CD14-positive monocyte (primary cell): ENCODE data around the gene MIPEP. TPM values are rescaled to one million over a fixed set of nuclear protein-coding genes. Genes with fewer than 3 reads are reported as not detected.

ENCODE experiments used
- DNase-seq, 3 donors: peaks; one replicate each; pipeline ENCODE4 v3.0.0-alpha.2; 2011 to 2022
- H2AFZ ChIP-seq: 2 replicates; pipeline ENCODE4 v1.6.0; 2012; ENCODE audit warnings: mild to moderate bottlenecking, low read depth, low read length, inconsistent platforms; ENCODE audit not compliant: insufficient read depth, poor library complexity, severe bottlenecking
- H3K27ac ChIP-seq, 2 donors: 1 replicate in 1 of 2; 2 replicates in 1 of 2; pipeline ENCODE4 v1.5.1; 2012 to 2013; ENCODE audit warnings: low read length in 2 of 2, control low read depth in 1 of 2, inconsistent platforms in 1 of 2, low read depth in 1 of 2, mild to moderate bottlenecking in 1 of 2
- H3K27me3 ChIP-seq, 2 donors: one replicate each; pipeline versions ENCODE4 v1.6.0 to v1.6.1; 2011 to 2013; ENCODE audit warnings: low read length in 2 of 2; ENCODE audit not compliant: control insufficient read depth in 2 of 2, insufficient read depth in 2 of 2
- H3K36me3 ChIP-seq, 2 donors: replicated peaks in 1 of 2; 1 replicate in 1 of 2; 2 replicates in 1 of 2; pipeline versions ENCODE4 v1.5.1 to v1.6.1; 2012 to 2013; ENCODE audit warnings: low read length in 2 of 2, control low read depth in 1 of 2, inconsistent platforms in 1 of 2, mild to moderate bottlenecking in 1 of 2; ENCODE audit not compliant: insufficient read depth in 2 of 2, control insufficient read depth in 1 of 2
- H3K4me1 ChIP-seq, 2 donors: 1 replicate in 1 of 2; 2 replicates in 1 of 2; pipeline versions ENCODE4 v1.5.1 to v1.6.1; 2012 to 2013; ENCODE audit warnings: low read length in 2 of 2, control low read depth in 1 of 2, inconsistent platforms in 1 of 2, mild to moderate bottlenecking in 1 of 2, moderate library complexity in 1 of 2; ENCODE audit not compliant: insufficient read depth in 2 of 2, control insufficient read depth in 1 of 2
- H3K4me2 ChIP-seq: replicated peaks from 2 replicates; pipeline ENCODE3; 2012; ENCODE audit warnings: low read length, moderate library complexity, mild to moderate bottlenecking; ENCODE audit not compliant: poor library complexity, severe bottlenecking; ENCODE audit errors: extremely low read depth
- H3K4me3 ChIP-seq, 3 experiments: fragments of 200-600 bp in 1 of 3; sonication (generic) in 1 of 3; replicated peaks in 1 of 3; 1 replicate in 2 of 3; 2 replicates in 1 of 3; pipeline ENCODE4 v1.5.1; 2011 to 2013; ENCODE audit warnings: low read length in 3 of 3, mild to moderate bottlenecking in 3 of 3, control low read depth in 2 of 3, low read depth in 2 of 3, inconsistent platforms in 1 of 3, moderate library complexity in 1 of 3
- H3K79me2 ChIP-seq: 2 replicates; pipeline ENCODE4 v1.6.0; 2012; ENCODE audit warnings: mild to moderate bottlenecking, control low read depth, inconsistent platforms, low read length, moderate library complexity; ENCODE audit not compliant: insufficient read depth
- H3K9ac ChIP-seq: 2 replicates; pipeline ENCODE4 v1.6.0; 2017; ENCODE audit warnings: low read length, mild to moderate bottlenecking; ENCODE audit not compliant: insufficient read depth, poor library complexity, severe bottlenecking
- H3K9me3 ChIP-seq, 2 donors: replicated peaks in 1 of 2; 1 replicate in 1 of 2; 2 replicates in 1 of 2; pipeline versions ENCODE4 v1.5.1 to v1.6.1; 2012 to 2013; ENCODE audit warnings: low read length in 2 of 2, control low read depth in 1 of 2; ENCODE audit not compliant: control insufficient read depth in 1 of 2, insufficient read depth in 1 of 2
- H4K20me1 ChIP-seq: 2 replicates; pipeline ENCODE4 v1.6.0; 2012; ENCODE audit warnings: mild to moderate bottlenecking, low read length, control low read depth, moderate library complexity; ENCODE audit not compliant: insufficient read depth
- H3K27ac Mint-ChIP-seq, 7 donors: one replicate each; pipeline ENCODE4 v1.8.0; 2020; ENCODE audit warnings: mild to moderate bottlenecking in 7 of 7, mixed read lengths in 7 of 7, moderate library complexity in 6 of 7, inconsistent platforms in 2 of 7
- H3K27me3 Mint-ChIP-seq, 3 donors: one replicate each; pipeline ENCODE4 v1.8.0; 2021 to 2022; ENCODE audit warnings: low read depth in 3 of 3, mild to moderate bottlenecking in 3 of 3, mixed read lengths in 3 of 3, moderate library complexity in 3 of 3, inconsistent platforms in 1 of 3
- H3K36me3 Mint-ChIP-seq, 2 donors: one replicate each; pipeline ENCODE4 v1.8.0; 2020; ENCODE audit warnings: mixed read lengths in 2 of 2, inconsistent platforms in 1 of 2, mild to moderate bottlenecking in 1 of 2
- H3K4me1 Mint-ChIP-seq: one replicate; pipeline ENCODE4 v1.8.0; 2020; ENCODE audit warnings: mild to moderate bottlenecking, mixed read lengths
- H3K4me3 Mint-ChIP-seq, 2 donors: one replicate each; pipeline ENCODE4 v1.8.0; 2020; ENCODE audit warnings: mild to moderate bottlenecking in 2 of 2, mixed read lengths in 2 of 2, moderate library complexity in 1 of 2
- H3K9me3 Mint-ChIP-seq, 7 donors: one replicate each; pipeline ENCODE4 v1.8.0; 2020 to 2022; ENCODE audit warnings: mixed read lengths in 7 of 7, mild to moderate bottlenecking in 6 of 7, moderate library complexity in 6 of 7, inconsistent platforms in 2 of 7
- CTCF ChIP-seq: fragments of 200-600 bp; IDR thresholded peaks from one replicate; pipeline ENCODE4 v1.8.0; 2022; ENCODE audit warnings: antibody characterized with exemption, mild to moderate bottlenecking
- WGBS: methylation state at CpG from one replicate; pipeline ENCODE4 v1.1.5; 2013; ENCODE audit warnings: missing lambda C conversion rate; ENCODE audit not compliant: insufficient coverage; 5-methylcytosine and 5-hydroxymethylcytosine counted together
- intact Hi-C, 2 donors: fragments of 100-400 bp; cut with micrococcal nuclease; formaldehyde crosslinking; loops; one replicate each; pipeline versions ENCODE4 v1.15.0 to v1.15.1; 2023
- polyA plus RNA-seq, 3 donors: library from polyadenylated mRNA; depleted of rRNA in 1 of 3; unstranded in 2 of 3; stranded (reverse) in 1 of 3; fragments of 300-500 nt in 2 of 3; fragments of >200 nt in 1 of 3; fragmentation: Illumina TruSeq in 2 of 3; gene quantifications; 1 replicate in 2 of 3; 2 replicates in 1 of 3; pipeline ENCODE4 v1.2.3, GENCODE V29; 2012 to 2021

The MIPEP gene
- polyA plus RNA-seq, 3 donors = 1.2 to 9.9 (median 7.7) TPM

DNA sequence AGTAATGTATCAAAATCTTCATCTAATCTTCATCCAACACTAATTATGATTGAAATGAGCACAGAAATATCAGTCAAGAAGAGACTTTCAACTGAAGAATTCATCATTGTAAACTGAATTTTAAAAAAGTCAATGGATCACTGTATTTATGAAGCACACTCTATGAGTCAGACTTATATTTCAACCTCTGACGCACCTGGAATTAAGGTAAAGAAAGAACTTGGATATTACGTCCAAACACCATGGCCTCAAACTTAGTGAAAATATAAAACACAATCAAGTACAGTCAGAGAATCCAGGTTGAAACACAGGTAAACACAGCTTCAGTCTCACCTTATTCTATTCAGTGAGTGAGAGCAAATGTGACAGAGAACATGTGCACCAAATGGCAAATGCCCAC is 39.5 kb downstream of the MIPEP start:
- Histone ChIP-seq H3K27ac (no peak overlapping the region), H3K9me3 (no peaks in the 10 kb centered on the region), H3K79me2 (no peaks in the 10 kb centered on the region), H3K36me3 (no peaks in the 10 kb centered on the region), H3K9ac (no peak overlapping the region), H3K4me3 (no peak overlapping the region), H3K27me3 (no peaks in the 10 kb centered on the region), H3K4me2 (no peak overlapping the region), H2AFZ (no peak overlapping the region), H3K4me1 (no peaks in the 10 kb centered on the region), H4K20me1 (no peaks in the 10 kb centered on the region)
- peaks cover 2% of the 10 kb centered on the region for H3K4me1 Mint-ChIP-seq
- DNase-seq = no peak
- peaks cover 4 to 6% of the 10 kb centered on the region in 2 donors for H3K36me3 Mint-ChIP-seq
- no peaks in the 10 kb centered on the region for H3K9me3 Mint-ChIP-seq
- TF ChIP-seq CTCF = no peak
- no peak overlapping the region for H3K27ac Mint-ChIP-seq
- no CpG with 5 or more reads among the region's 2 CpGs for WGBS
- intact Hi-C loops = no loop called here
- H3K27me3 Mint-ChIP-seq = peaks cover 0 to 2% (median 0%) of the 10 kb centered on the region in 3 donors
- H3K4me3 Mint-ChIP-seq = no peak overlapping the region

DNA sequence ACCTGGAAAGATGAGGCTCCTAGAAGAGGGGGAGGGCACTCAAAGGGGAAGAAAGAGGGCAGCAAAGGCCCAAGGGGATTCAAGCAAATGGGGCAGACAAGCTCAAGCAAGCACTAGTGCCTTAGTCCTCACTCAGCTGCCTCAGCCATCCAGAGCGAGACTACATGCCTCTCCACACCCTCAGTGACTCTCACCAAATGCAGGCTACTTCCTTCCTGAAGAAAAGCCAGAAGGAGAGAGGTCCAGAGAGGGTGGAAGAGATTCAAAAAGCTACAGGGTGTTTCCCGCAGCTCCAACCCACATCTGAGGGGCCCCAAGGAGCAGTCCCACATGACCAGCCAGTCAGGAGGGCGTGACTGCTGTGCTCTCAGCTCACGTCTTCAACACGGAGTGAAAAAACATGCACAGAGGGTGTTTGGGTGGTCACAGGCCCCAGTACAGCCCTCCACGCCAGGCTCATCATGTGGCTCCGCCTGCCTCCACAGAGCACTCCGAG is 40.5 kb downstream of the MIPEP start:
- Histone ChIP-seq H3K79me2 (no peaks in the 10 kb centered on the region), H3K36me3 (no peaks in the 10 kb centered on the region), H3K4me1 (no peaks in the 10 kb centered on the region), H3K27me3 (no peaks in the 10 kb centered on the region), H3K9ac (no peak overlapping the region), H3K9me3 (no peaks in the 10 kb centered on the region), H3K27ac (no peak overlapping the region), H2AFZ (no peak overlapping the region), H3K4me2 (no peak overlapping the region), H3K4me3 (no peak overlapping the region), H4K20me1 (no peaks in the 10 kb centered on the region)
- H3K27me3 Mint-ChIP-seq = peaks cover 0 to 2% (median 0%) of the 10 kb centered on the region in 3 donors
- WGBS = 25% methylated on average over 7 of the region's 8 CpGs
- H3K27ac Mint-ChIP-seq = no peak overlapping the region
- peaks cover 1 to 7% of the 10 kb centered on the region in 2 donors for H3K36me3 Mint-ChIP-seq
- H3K9me3 Mint-ChIP-seq = no peaks in the 10 kb centered on the region
- peaks cover 4% of the 10 kb centered on the region for H3K4me1 Mint-ChIP-seq
- no peak overlapping the region for H3K4me3 Mint-ChIP-seq
- intact Hi-C loops = no loop called here
- no peak for TF ChIP-seq CTCF
- no peak for DNase-seq
